SK-N-MC (cell line): ENCODE results near the gene PDS5B.

Experiments
- EZH2 ChIP-seq: fragments of 200-600 bp; sonication (generic); IDR thresholded peaks from one replicate; pipeline ENCODE4 v1.6.1; 2017; ENCODE audit warnings: antibody characterized with exemption
- FOXP2 ChIP-seq: optimal IDR thresholded peaks from 2 replicates; pipeline ENCODE3; 2011; ENCODE audit warnings: mild to moderate bottlenecking, moderate library complexity; ENCODE audit not compliant: insufficient read depth; ENCODE audit errors: extremely low read length, control extremely low read depth
- POLR2AphosphoS5 ChIP-seq: IDR thresholded peaks from 2 replicates; pipeline ENCODE4 v1.6.1; 2012; ENCODE audit warnings: mild to moderate bottlenecking, low read depth, low read length, borderline replicate concordance

GRCh38 chr13:32726374-32727037, 140.3 kb downstream of the PDS5B start:
- TF ChIP-seq POLR2AphosphoS5 (no peak), EZH2 (no peak), FOXP2 (no peak)
